T-helper 1 cell treated with Interleukin-12 subunit alpha and Interleukin-12 subunit beta and Interleukin-4 antibody, amounts not matched to agents 30 μg/mL and 1 μg/mL, for 36 hours (primary cell): ENCODE data around the gene CMTM3.
A peak's percentile ranks its signal among the peaks of the same experiment; 100 is the strongest.
"Not testable (repeated sequence)": the region's sequence is repeated elsewhere in the genome, so short reads cannot be mapped to it uniquely, and the experiment has no call there.

ENCODE experiments used
- H3K27ac Mint-ChIP-seq: one replicate; pipeline ENCODE4 v1.8.0; 2021; ENCODE audit warnings: mild to moderate bottlenecking, mixed read lengths
- H3K27me3 Mint-ChIP-seq: one replicate; pipeline ENCODE4 v1.8.0; 2021; ENCODE audit warnings: low read depth, mixed read lengths
- H3K36me3 Mint-ChIP-seq: one replicate; pipeline ENCODE4 v1.8.0; 2021; ENCODE audit warnings: low read depth, mixed read lengths
- H3K4me1 Mint-ChIP-seq: one replicate; pipeline ENCODE4 v1.8.0; 2021; ENCODE audit warnings: low read depth, mixed read lengths
- H3K4me3 Mint-ChIP-seq: one replicate; pipeline ENCODE4 v1.8.0; 2021; ENCODE audit warnings: mild to moderate bottlenecking, moderate library complexity, mixed read lengths
- H3K9me3 Mint-ChIP-seq: one replicate; pipeline ENCODE4 v1.8.0; 2021; ENCODE audit warnings: mixed read lengths

The CMTM3 gene

GRCh38 chr16:66604376-66605176 lies at the start of gene CMTM3:
Gene CMTM3, plus strand, starts transcription at chr16:66604704. Its CDS starts 102 bp downstream, at chr16:66604806.
- Mint-ChIP-seq H3K27me3 (no peaks in the 10 kb centered on the region), H3K9me3 (peaks cover 8% of the 10 kb centered on the region), H3K36me3 (peaks cover 16% of the 10 kb centered on the region), H3K27ac (peak within 1 kb of the TSS; percentile 96), H3K4me3 (peak within 1 kb of the TSS; percentile 89), H3K4me1 (peaks cover 43% of the 10 kb centered on the region)

- peaks cover 62% of the 10 kb centered on the region for H3K36me3 Mint-ChIP-seq
- H3K9me3 Mint-ChIP-seq = no peaks in the 10 kb centered on the region
- H3K27ac Mint-ChIP-seq = peak overlapping the region; percentile 46
- peaks cover 65% of the 10 kb centered on the region for H3K4me1 Mint-ChIP-seq
- H3K4me3 Mint-ChIP-seq = peak overlapping the region; percentile 5
- H3K27me3 Mint-ChIP-seq = no peaks in the 10 kb centered on the region
Observed at GRCh38 chr16:66560107-66560506, 44.4 kb upstream of the CMTM3 start.

- H3K27me3 Mint-ChIP-seq = no peaks in the 10 kb centered on the region
- no peaks in the 10 kb centered on the region for H3K9me3 Mint-ChIP-seq
- H3K4me3 Mint-ChIP-seq = peak overlapping the region; percentile 72
- peaks cover 60% of the 10 kb centered on the region for H3K36me3 Mint-ChIP-seq
- peaks cover 58% of the 10 kb centered on the region for H3K4me1 Mint-ChIP-seq
- H3K27ac Mint-ChIP-seq = peak overlapping the region; percentile 80
Observed at GRCh38 chr16:66561381-66562080, 43.0 kb upstream of the CMTM3 start.

- peak overlapping the region; percentile 23 for H3K4me3 Mint-ChIP-seq
- peaks cover 68% of the 10 kb centered on the region for H3K36me3 Mint-ChIP-seq
- no peaks in the 10 kb centered on the region for H3K9me3 Mint-ChIP-seq
- H3K27ac Mint-ChIP-seq = peak overlapping the region; percentile 29
- H3K4me1 Mint-ChIP-seq = peaks cover 57% of the 10 kb centered on the region
- H3K27me3 Mint-ChIP-seq = no peaks in the 10 kb centered on the region
Observed at GRCh38 chr16:66562409-66562808, 42.1 kb upstream of the CMTM3 start.

GRCh38 chr16:66562986-66563385 lies 41.5 kb upstream of the CMTM3 start:
- Mint-ChIP-seq H3K27ac (peak overlapping the region; percentile 50), H3K27me3 (no peaks in the 10 kb centered on the region), H3K9me3 (no peaks in the 10 kb centered on the region), H3K4me3 (peak overlapping the region; percentile 3), H3K36me3 (peaks cover 71% of the 10 kb centered on the region), H3K4me1 (peaks cover 56% of the 10 kb centered on the region)

GRCh38 chr16:66563574-66564334 lies 40.8 kb upstream of the CMTM3 start:
- no peaks in the 10 kb centered on the region for H3K27me3 Mint-ChIP-seq
- peak overlapping the region; percentile 65 for H3K27ac Mint-ChIP-seq
- H3K4me1 Mint-ChIP-seq = peaks cover 48% of the 10 kb centered on the region
- peaks cover 66% of the 10 kb centered on the region for H3K36me3 Mint-ChIP-seq
- no peak overlapping the region for H3K4me3 Mint-ChIP-seq
- no peaks in the 10 kb centered on the region for H3K9me3 Mint-ChIP-seq

GRCh38 chr16:66566051-66566901 lies 38.2 kb upstream of the CMTM3 start, which contains the start of gene CMTM1:
Gene CMTM1, plus strand, starts transcription at chr16:66566439. Its CDS starts 75 bp downstream, at chr16:66566514.
- Mint-ChIP-seq H3K9me3 (no peaks in the 10 kb centered on the region), H3K4me1 (peaks cover 36% of the 10 kb centered on the region), H3K36me3 (peaks cover 63% of the 10 kb centered on the region), H3K27me3 (no peaks in the 10 kb centered on the region), H3K27ac (no peak within 1 kb of the TSS), H3K4me3 (no peak within 1 kb of the TSS)

- not testable (repeated sequence) for H3K27me3 Mint-ChIP-seq, H3K9me3 Mint-ChIP-seq, H3K27ac Mint-ChIP-seq, H3K4me3 Mint-ChIP-seq
- peaks cover 32% of the 10 kb centered on the region for H3K4me1 Mint-ChIP-seq
- peaks cover 63% of the 10 kb centered on the region for H3K36me3 Mint-ChIP-seq
Observed at GRCh38 chr16:66567270-66567669, 37.2 kb upstream of the CMTM3 start.

GRCh38 chr16:66568355-66568754 lies 36.1 kb upstream of the CMTM3 start:
- peaks cover 24% of the 10 kb centered on the region for H3K4me1 Mint-ChIP-seq
- peaks cover 56% of the 10 kb centered on the region for H3K36me3 Mint-ChIP-seq
- no peak overlapping the region for H3K4me3 Mint-ChIP-seq
- no peaks in the 10 kb centered on the region for H3K27me3 Mint-ChIP-seq
- H3K9me3 Mint-ChIP-seq = no peaks in the 10 kb centered on the region
- H3K27ac Mint-ChIP-seq = no peak overlapping the region

- Mint-ChIP-seq H3K4me3 (no peak overlapping the region), H3K27ac (no peak overlapping the region), H3K27me3 (no peaks in the 10 kb centered on the region)
Observed at GRCh38 chr16:66569131-66569530, 35.4 kb upstream of the CMTM3 start.

GRCh38 chr16:66569827-66570405 lies 34.6 kb upstream of the CMTM3 start:
- no peaks in the 10 kb centered on the region for H3K9me3 Mint-ChIP-seq
- peaks cover 19% of the 10 kb centered on the region for H3K4me1 Mint-ChIP-seq
- no peak overlapping the region for H3K4me3 Mint-ChIP-seq
- no peaks in the 10 kb centered on the region for H3K27me3 Mint-ChIP-seq
- H3K27ac Mint-ChIP-seq = no peak overlapping the region
- peaks cover 52% of the 10 kb centered on the region for H3K36me3 Mint-ChIP-seq

More at GRCh38 chr16:66569131-66569530, 35.4 kb upstream of the CMTM3 start:
- Mint-ChIP-seq H3K9me3 (no peaks in the 10 kb centered on the region), H3K36me3 (peaks cover 51% of the 10 kb centered on the region), H3K4me1 (peaks cover 19% of the 10 kb centered on the region)

- Mint-ChIP-seq H3K4me3 (no peak overlapping the region), H3K9me3 (no peaks in the 10 kb centered on the region), H3K36me3 (peaks cover 36% of the 10 kb centered on the region), H3K4me1 (peaks cover 13% of the 10 kb centered on the region), H3K27ac (no peak overlapping the region), H3K27me3 (peaks cover 5% of the 10 kb centered on the region)
Observed at GRCh38 chr16:66572356-66572755, 32.1 kb upstream of the CMTM3 start.

- H3K9me3 Mint-ChIP-seq = no peaks in the 10 kb centered on the region
- no peak overlapping the region for H3K27ac Mint-ChIP-seq
Observed at GRCh38 chr16:66574081-66574480, 30.4 kb upstream of the CMTM3 start.

More at GRCh38 chr16:66574081-66574480, 30.4 kb upstream of the CMTM3 start:
- Mint-ChIP-seq H3K4me3 (no peak overlapping the region), H3K4me1 (peaks cover 12% of the 10 kb centered on the region), H3K36me3 (peaks cover 38% of the 10 kb centered on the region), H3K27me3 (peaks cover 21% of the 10 kb centered on the region)
